HCT116 (cell line): ENCODE measurements around the gene ZNF618. TPM values are rescaled to one million over a fixed set of nuclear protein-coding genes. Genes with fewer than 3 reads are reported as not detected.

Experiments used
- ATAC-seq: fragments of 200-7000 bp; cut with Tn5 transposase; 2 replicates; pipeline ENCODE4 v1.9.1; 2020; ENCODE audit warnings: mild to moderate bottlenecking, moderate library complexity
- BruUV-seq: library from RNA; stranded (reverse); fragments of 400-500 nt; replicated peaks from 2 replicates; lab custom pipeline; 2021; lab: Mats Ljungman, UMichigan
- CTCF ChIA-PET: fragments of 300-600 bp; sonication (Branson Sonifier 250); formaldehyde crosslinking; loops from one replicate; lab custom pipeline; 2021; ENCODE audit warnings: antibody characterized with exemption; lab: Charles Lee
- POLR2A ChIA-PET: fragments of 300-600, 350-600 bp; sonication (Branson Sonifier 250); formaldehyde crosslinking; loops from one replicate; lab custom pipeline; 2021; ENCODE audit warnings: antibody characterized with exemption; lab: Charles Lee
- RAD21 ChIA-PET, 2 experiments: fragments of 300-600 bp; sonication (Branson Sonifier 250); formaldehyde crosslinking; loops; one replicate each; lab custom pipeline; 2023; ENCODE audit warnings: low total read pairs in 2 of 2; ENCODE audit not compliant: uncharacterized antibody in 2 of 2, unreplicated experiment in 2 of 2, low non-redundant PET in 1 of 2; lab: Charles Lee
- DNase-seq: peaks from one replicate; pipeline ENCODE4 v3.0.0-alpha.2; 2010; ENCODE audit warnings: low read depth, low spot score
- H2AFZ ChIP-seq: fragments of 200-600 bp; shearing (Covaris generic), sonication (generic); 2 replicates; pipeline ENCODE4 v1.6.1; 2017; ENCODE audit warnings: low read depth, mixed run types, mixed read lengths, antibody characterized with exemption, low read length; ENCODE audit not compliant: poor library complexity, severe bottlenecking
- H3K27ac ChIP-seq: 2 replicates; pipeline ENCODE4 v1.5.1; 2012; ENCODE audit warnings: low read depth, low read length
- H3K27me3 ChIP-seq: fragments of 200-600 bp; sonication (generic); 2 replicates; pipeline ENCODE4 v1.6.1; 2016; ENCODE audit warnings: mixed run types, low read length, mixed read lengths; ENCODE audit not compliant: insufficient read depth
- H3K36me3 ChIP-seq, 2 experiments: fragments of 200-500 bp in 1 of 2; fragments of 200-600 bp in 1 of 2; sonication (Bioruptor generic) in 1 of 2; sonication (generic) in 1 of 2; 2 replicates each; pipeline versions ENCODE4 v1.5.1 to v1.6.1; 2014 to 2016; ENCODE audit warnings: low read length in 2 of 2, inconsistent platforms in 1 of 2, mixed read lengths in 1 of 2, mixed run types in 1 of 2; ENCODE audit not compliant: insufficient read depth in 2 of 2, control insufficient read depth in 1 of 2
- H3K4me1 ChIP-seq, 2 experiments: fragments of 200-600 bp in 1 of 2; sonication (generic) in 1 of 2; 2 replicates each; pipeline versions ENCODE4 v1.5.1 to v1.6.1; 2012 to 2017; ENCODE audit warnings: low read length in 2 of 2, inconsistent platforms in 1 of 2, mild to moderate bottlenecking in 1 of 2, mixed read lengths in 1 of 2, mixed run types in 1 of 2, moderate library complexity in 1 of 2; ENCODE audit not compliant: insufficient read depth in 2 of 2, control insufficient read depth in 1 of 2
- H3K4me2 ChIP-seq: fragments of 200-600 bp; sonication (generic); 2 replicates; pipeline ENCODE4 v1.6.1; 2017; ENCODE audit warnings: mixed run types, low read length, mixed read lengths
- H3K4me3 ChIP-seq, 2 experiments: fragments of 200-600 bp in 1 of 2; sonication (generic) in 1 of 2; replicated peaks in 1 of 2; 2 replicates each; pipeline ENCODE4 v1.5.1; 2011 to 2016; ENCODE audit warnings: low read length in 2 of 2, control low read depth in 1 of 2, low read depth in 1 of 2, mild to moderate bottlenecking in 1 of 2, mixed read lengths in 1 of 2, mixed run types in 1 of 2
- H3K79me2 ChIP-seq: fragments of 200-600 bp; sonication (generic); 2 replicates; pipeline ENCODE4 v1.6.1; 2017; ENCODE audit warnings: mild to moderate bottlenecking, mixed run types, low read length, moderate library complexity, mixed read lengths; ENCODE audit not compliant: insufficient read depth
- H3K9ac ChIP-seq: fragments of 200-600 bp; sonication (generic); 2 replicates; pipeline ENCODE4 v1.6.1; 2016; ENCODE audit warnings: low read length, mixed read lengths
- H3K9me2 ChIP-seq: fragments of 200-600 bp; sonication (generic), shearing (Covaris generic); 2 replicates; pipeline ENCODE4 v1.6.1; 2017; ENCODE audit warnings: mixed run types, mild to moderate bottlenecking, moderate library complexity; ENCODE audit not compliant: insufficient read depth
- H3K9me3 ChIP-seq, 2 experiments: fragments of 200-500 bp in 1 of 2; fragments of 200-600 bp in 1 of 2; sonication (Bioruptor generic) in 1 of 2; sonication (generic) in 1 of 2; 2 replicates each; pipeline ENCODE4 v1.6.1; 2014 to 2017; ENCODE audit warnings: low read length in 2 of 2, mixed read lengths in 2 of 2, inconsistent platforms in 1 of 2, low read depth in 1 of 2, mild to moderate bottlenecking in 1 of 2, mixed run types in 1 of 2, moderate library complexity in 1 of 2; ENCODE audit not compliant: control insufficient read depth in 1 of 2, insufficient read depth in 1 of 2
- H4K20me1 ChIP-seq: fragments of 200-600 bp; sonication (generic), shearing (Covaris generic); 2 replicates; pipeline ENCODE4 v1.6.1; 2017; ENCODE audit warnings: mixed run types, mild to moderate bottlenecking, moderate library complexity; ENCODE audit not compliant: insufficient read depth
- CBX3 ChIP-seq: IDR thresholded peaks from 2 replicates; pipeline ENCODE4 v1.6.1; 2012; ENCODE audit warnings: low read depth
- CEBPB ChIP-seq: IDR thresholded peaks from 2 replicates; pipeline ENCODE4 v1.6.1; 2012; ENCODE audit warnings: low read depth
- EGR1 ChIP-seq: IDR thresholded peaks from 2 replicates; pipeline ENCODE4 v1.6.1; 2012; ENCODE audit warnings: low read depth
- ELF1 ChIP-seq: IDR thresholded peaks from 2 replicates; pipeline ENCODE4 v1.6.1; 2012; ENCODE audit warnings: low read depth, borderline replicate concordance
- EZH2phosphoT487 ChIP-seq: fragments of 200-600 bp; IDR thresholded peaks from 2 replicates; pipeline ENCODE4 v1.6.1; 2018; ENCODE audit warnings: antibody characterized with exemption, borderline replicate concordance
- FOSL1 ChIP-seq: IDR thresholded peaks from 2 replicates; pipeline ENCODE4 v1.6.1; 2012; ENCODE audit warnings: low read depth
- JUND ChIP-seq: IDR thresholded peaks from 2 replicates; pipeline ENCODE4 v1.6.1; 2012
- POLR2A ChIP-seq: IDR thresholded peaks from 2 replicates; pipeline ENCODE4 v1.7.0; 2011; ENCODE audit warnings: borderline replicate concordance; ENCODE audit not compliant: insufficient read depth, insufficient read length; ENCODE audit errors: extremely low read depth
- RAD21 ChIP-seq: IDR thresholded peaks from 2 replicates; pipeline ENCODE4 v1.6.1; 2012; ENCODE audit warnings: low read depth, mild to moderate bottlenecking
- SP1 ChIP-seq: IDR thresholded peaks from 2 replicates; pipeline ENCODE4 v1.6.1; 2012; ENCODE audit warnings: low read depth
- SRF ChIP-seq: IDR thresholded peaks from 2 replicates; pipeline ENCODE4 v1.6.1; 2012; ENCODE audit warnings: low read depth
- TCF7L2 ChIP-seq: IDR thresholded peaks from 2 replicates; pipeline ENCODE4 v1.7.0; 2011; ENCODE audit warnings: borderline replicate concordance, inconsistent platforms; ENCODE audit not compliant: insufficient read depth, insufficient read length; ENCODE audit errors: extremely low read depth
- YY1 ChIP-seq: IDR thresholded peaks from 2 replicates; pipeline ENCODE4 v1.6.1; 2011; ENCODE audit warnings: low read length, low read depth, moderate library complexity, mild to moderate bottlenecking; ENCODE audit not compliant: insufficient replicate concordance; ENCODE audit errors: extremely low read depth
- ZFX ChIP-seq: fragments of 450-650 bp; IDR thresholded peaks from 2 replicates; pipeline ENCODE4 v1.6.1; 2017
- ZNF274 ChIP-seq: fragments of 200-500 bp; sonication (Bioruptor generic); IDR thresholded peaks from 2 replicates; pipeline ENCODE4 v1.6.1; 2014; ENCODE audit warnings: mild to moderate bottlenecking, low read depth, low read length, inconsistent platforms
- intact Hi-C: fragments of 100-400 bp; cut with micrococcal nuclease; formaldehyde crosslinking; loops from 2 replicates; pipeline ENCODE4 v1.10.0; 2022
- total RNA-seq: library from RNA; stranded (reverse); gene quantifications from one replicate; pipeline ENCODE4 v1.2.1, GENCODE V29; 2021; ENCODE audit not compliant: unreplicated experiment
- TF ChIP-seq, protein P1 (sequence below), 3 experiments: fragments of 200-600 bp in 1 of 3; sonication (generic) in 1 of 3; IDR thresholded peaks in 2 of 3; conservative IDR thresholded peaks in 1 of 3; 2 replicates each; pipeline ENCODE4 v1.5.1; 2012 to 2017; ENCODE audit warnings: low read depth in 2 of 3, low read length in 2 of 3, antibody characterized with exemption in 1 of 3, borderline replicate concordance in 1 of 3, control low read depth in 1 of 3, mild to moderate bottlenecking in 1 of 3, mixed read lengths in 1 of 3, mixed run types in 1 of 3, moderate library complexity in 1 of 3; ENCODE audit not compliant: insufficient read depth in 1 of 3
- TF ChIP-seq, protein P2 (sequence below): IDR thresholded peaks from 2 replicates; pipeline ENCODE4 v1.6.1; 2012
- TF ChIP-seq, protein P3 (sequence below): IDR thresholded peaks from 2 replicates; pipeline ENCODE4 v1.6.1; 2012

Gene ZNF618
- total RNA-seq, 1 experiment from 2014 or later = 13.5 TPM

DNA sequence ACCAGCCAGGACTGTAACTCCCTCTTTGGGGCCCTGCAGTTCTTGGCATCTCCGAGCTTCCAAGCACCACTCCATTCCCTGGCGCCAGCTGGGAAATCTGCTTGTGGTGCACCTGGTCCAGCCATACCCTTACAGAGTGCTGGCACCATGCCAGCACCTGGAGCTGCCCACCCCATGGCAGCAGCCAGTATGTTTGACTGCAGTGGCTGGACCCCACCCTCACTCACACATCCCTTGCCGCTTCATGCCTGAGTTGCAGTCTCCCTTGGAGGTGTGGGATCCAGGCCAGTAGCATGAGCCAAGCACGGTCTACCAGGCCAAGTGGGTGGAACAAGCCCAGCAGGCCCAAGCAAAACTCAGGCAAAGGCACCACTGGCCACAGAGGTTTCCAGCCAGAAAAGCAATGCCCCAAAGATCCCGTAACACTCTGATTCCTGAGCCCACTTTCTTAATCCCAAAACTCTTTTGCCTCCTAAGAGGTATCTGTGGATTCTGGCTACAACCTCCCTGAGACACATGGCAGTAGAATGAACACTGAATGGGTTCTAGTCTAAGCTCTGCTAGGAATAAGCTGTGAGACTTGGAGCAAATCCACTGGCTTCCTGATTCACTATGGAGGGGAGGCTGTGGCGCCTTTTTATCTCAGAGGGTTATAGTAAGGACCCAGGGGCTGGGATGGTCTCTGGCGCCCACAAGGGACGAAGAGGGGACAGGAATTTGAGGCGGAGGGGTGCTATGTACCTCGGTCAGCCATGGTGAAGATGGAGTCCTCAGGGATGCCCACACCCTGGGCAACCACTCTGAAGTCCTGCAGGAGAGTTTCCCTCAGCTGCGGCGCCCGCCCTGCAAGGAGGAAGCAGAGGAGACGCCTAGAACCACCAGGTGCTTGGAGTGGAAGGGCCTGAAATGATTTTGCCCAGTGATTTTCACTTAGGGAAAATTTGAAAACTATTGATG, 196.4 kb downstream of the ZNF618 start:
- ChIA-PET POLR2A (no interaction called here), CTCF (no interaction called here), RAD21 (no interaction called here)
- Histone ChIP-seq H3K4me2 (no peak overlapping the region), H3K79me2 (no peaks in the 10 kb centered on the region), H3K4me1 (no peaks in the 10 kb centered on the region), H3K4me3 (no peak overlapping the region), H2AFZ (no peak overlapping the region), H3K27me3 (peaks cover 10% of the 10 kb centered on the region), H3K36me3 (no peaks in the 10 kb centered on the region), H3K27ac (no peak overlapping the region), H3K9me3 (no peaks in the 10 kb centered on the region), H3K9me2 (no peaks in the 10 kb centered on the region), H3K9ac (no peak overlapping the region), H4K20me1 (no peaks in the 10 kb centered on the region)
- TF ChIP-seq ZFX (no peak), FOSL1 (no peak), YY1 (no peak), RAD21 (peak; percentile 22; the same call in 1 of the 2 replicates)
- ATAC-seq = no peak
- intact Hi-C loops = no loop called here
- BruUV-seq = no TSS peak
- DNase-seq = no peak

DNA sequence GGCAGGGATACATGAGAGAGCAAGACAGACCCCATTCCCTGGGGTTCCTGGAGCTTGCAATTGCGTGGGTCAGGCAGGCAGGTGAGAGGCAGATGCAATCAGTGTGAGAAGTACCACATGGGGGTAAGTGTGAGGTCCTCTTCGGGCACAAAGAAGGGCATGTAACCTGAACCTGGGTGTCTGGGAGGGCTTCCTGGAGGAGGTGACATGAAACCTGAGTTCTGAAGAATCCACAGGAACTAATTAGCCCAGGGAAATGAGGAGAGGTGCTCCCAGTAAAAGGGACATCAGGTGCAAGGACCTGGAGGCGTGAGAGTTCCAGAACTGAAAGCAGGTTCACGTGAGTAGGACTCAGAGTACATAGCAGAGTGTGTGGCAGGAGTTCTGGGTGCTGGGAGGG, 199.5 kb downstream of the ZNF618 start:
- H3K9me2 ChIP-seq = no peaks in the 10 kb centered on the region
- ChIA-PET RAD21 (no interaction called here), POLR2A (no interaction called here), CTCF (no interaction called here)
- DNase-seq (no peak), ATAC-seq (no peak)
- H3K27ac ChIP-seq = no peak overlapping the region
- H3K9me3 ChIP-seq = no peaks in the 10 kb centered on the region
- H3K4me1 ChIP-seq = no peaks in the 10 kb centered on the region
- peaks cover 10% of the 10 kb centered on the region for H3K27me3 ChIP-seq
- no peaks in the 10 kb centered on the region for H3K79me2 ChIP-seq
- no peaks in the 10 kb centered on the region for H3K36me3 ChIP-seq
- intact Hi-C loops = no loop called here
- H3K4me2 ChIP-seq = no peak overlapping the region
- BruUV-seq = no TSS peak
- no peaks in the 10 kb centered on the region for H4K20me1 ChIP-seq
- H3K9ac ChIP-seq = no peak overlapping the region
- no peak overlapping the region for H2AFZ ChIP-seq
- no peak overlapping the region for H3K4me3 ChIP-seq
- TF ChIP-seq, protein P1, sequence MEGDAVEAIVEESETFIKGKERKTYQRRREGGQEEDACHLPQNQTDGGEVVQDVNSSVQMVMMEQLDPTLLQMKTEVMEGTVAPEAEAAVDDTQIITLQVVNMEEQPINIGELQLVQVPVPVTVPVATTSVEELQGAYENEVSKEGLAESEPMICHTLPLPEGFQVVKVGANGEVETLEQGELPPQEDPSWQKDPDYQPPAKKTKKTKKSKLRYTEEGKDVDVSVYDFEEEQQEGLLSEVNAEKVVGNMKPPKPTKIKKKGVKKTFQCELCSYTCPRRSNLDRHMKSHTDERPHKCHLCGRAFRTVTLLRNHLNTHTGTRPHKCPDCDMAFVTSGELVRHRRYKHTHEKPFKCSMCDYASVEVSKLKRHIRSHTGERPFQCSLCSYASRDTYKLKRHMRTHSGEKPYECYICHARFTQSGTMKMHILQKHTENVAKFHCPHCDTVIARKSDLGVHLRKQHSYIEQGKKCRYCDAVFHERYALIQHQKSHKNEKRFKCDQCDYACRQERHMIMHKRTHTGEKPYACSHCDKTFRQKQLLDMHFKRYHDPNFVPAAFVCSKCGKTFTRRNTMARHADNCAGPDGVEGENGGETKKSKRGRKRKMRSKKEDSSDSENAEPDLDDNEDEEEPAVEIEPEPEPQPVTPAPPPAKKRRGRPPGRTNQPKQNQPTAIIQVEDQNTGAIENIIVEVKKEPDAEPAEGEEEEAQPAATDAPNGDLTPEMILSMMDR (IDR thresholded peaks at IDR 0.05 in 2 of 3, conservative IDR thresholded peaks at IDR 0.05 in 1 of 3; ENCODE audit: borderline replicate concordance in 1 of 3, insufficient read depth in 1 of 3, low read depth in 2 of 3, low read length in 2 of 3) = no peak
- TF ChIP-seq EGR1 (no peak), SP1 (no peak), JUND (no peak), RAD21 (no peak), CBX3 (no peak), SRF (no peak), ZNF274 (no peak), CEBPB (no peak), POLR2A (no peak), EZH2phosphoT487 (no peak), YY1 (no peak), TCF7L2 (no peak), ELF1 (no peak)
- TF ChIP-seq, protein P2, sequence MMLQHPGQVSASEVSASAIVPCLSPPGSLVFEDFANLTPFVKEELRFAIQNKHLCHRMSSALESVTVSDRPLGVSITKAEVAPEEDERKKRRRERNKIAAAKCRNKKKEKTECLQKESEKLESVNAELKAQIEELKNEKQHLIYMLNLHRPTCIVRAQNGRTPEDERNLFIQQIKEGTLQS = no peak
- TF ChIP-seq, protein P3, sequence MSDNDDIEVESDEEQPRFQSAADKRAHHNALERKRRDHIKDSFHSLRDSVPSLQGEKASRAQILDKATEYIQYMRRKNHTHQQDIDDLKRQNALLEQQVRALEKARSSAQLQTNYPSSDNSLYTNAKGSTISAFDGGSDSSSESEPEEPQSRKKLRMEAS = no peak
